Activated CD8-positive, alpha-beta memory T cell treated with anti-CD3 and anti-CD28 coated beads, Interleukin-2, amount 50 U/mL, for 48 hours (primary cell): ENCODE measurements around the gene SNX32.
"Not testable (repeated sequence)": the region's sequence is repeated elsewhere in the genome, so short reads cannot be mapped to it uniquely, and the experiment has no call there.

Source experiments
- DNase-seq: peaks from one replicate; pipeline ENCODE4 v3.0.0-alpha.2; 2020

The SNX32 gene

DNA sequence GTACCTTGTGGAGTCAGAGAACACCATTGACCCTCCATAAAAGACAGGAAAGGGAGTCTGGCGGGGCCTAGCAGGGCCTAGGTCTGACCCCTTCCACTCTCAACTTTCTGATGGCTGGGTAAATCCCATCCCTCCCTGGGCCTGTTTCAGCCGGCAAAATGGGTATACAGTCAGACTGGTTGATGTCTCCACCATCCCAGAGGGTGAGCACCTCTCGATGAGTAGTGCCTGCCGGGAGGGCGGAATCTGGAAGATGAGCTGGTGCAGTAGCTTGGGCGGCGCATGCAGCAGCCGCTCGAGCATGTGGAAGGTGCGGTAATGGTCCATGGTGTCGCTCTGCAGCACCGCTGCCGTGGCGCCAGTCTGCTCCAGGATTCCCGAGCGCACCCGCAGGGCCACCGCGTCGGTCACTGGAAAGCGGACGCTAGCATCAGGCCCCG lies 54.0 kb downstream of the SNX32 start:
- no peak for DNase-seq

- peak; percentile 97 for DNase-seq
Observed at GRCh38 chr11:65888163-65888814, 54.5 kb downstream of the SNX32 start, which contains the start of gene FIBP. Gene FIBP, minus strand, starts transcription at chr11:65888471. Its CDS starts 53 bp downstream, at chr11:65888418.

DNA sequence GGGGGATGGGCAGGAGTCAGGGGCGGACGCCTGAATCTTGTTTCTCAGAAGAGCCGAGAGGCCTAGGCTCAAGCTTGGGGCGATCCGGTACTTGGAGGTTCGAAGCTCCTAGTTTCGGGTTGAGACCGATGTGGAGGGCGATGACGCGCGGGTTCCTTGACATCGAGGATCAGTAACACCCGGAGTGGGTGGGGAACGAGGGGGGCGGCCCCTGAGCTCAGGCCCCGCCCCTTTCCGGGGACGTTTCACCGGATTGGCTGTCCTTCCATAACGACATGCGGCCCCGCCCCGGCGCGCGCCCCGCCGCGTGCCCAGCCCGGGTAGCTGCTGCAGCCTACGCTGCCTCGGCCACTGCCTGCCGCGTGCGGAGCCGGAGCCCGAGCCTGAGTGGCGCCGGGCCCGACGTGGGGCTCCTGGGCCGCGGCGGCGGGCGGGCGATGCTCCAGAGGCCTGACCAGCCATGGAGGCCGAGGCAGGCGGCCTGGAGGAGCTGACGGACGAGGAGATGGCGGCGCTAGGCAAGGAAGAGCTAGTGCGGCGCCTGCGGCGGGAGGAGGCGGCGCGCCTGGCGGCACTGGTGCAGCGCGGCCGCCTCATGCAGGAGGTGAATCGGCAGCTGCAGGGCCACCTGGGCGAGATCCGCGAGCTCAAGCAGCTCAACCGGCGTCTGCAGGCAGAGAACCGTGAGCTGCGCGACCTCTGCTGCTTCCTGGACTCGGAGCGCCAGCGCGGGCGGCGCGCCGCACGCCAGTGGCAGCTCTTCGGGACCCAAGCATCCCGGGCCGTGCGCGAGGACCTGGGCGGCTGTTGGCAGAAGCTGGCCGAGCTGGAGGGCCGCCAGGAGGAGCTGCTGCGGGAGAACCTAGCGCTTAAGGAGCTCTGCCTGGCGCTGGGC lies 56.8 kb downstream of the SNX32 start, which contains the start of gene CCDC85B:
Gene CCDC85B, plus strand, starts transcription at position 350 of the 895 bp plus-strand sequence. Its CDS starts 111 bp downstream, at position 461.
- DNase-seq = peak; percentile 99

- DNase-seq = peak; percentile 82
Observed at GRCh38 chr11:65891219-65892136, 57.7 kb downstream of the SNX32 start.

- DNase-seq = not testable (repeated sequence)
Observed at GRCh38 chr11:65892137-65892540, 58.4 kb downstream of the SNX32 start.

DNA sequence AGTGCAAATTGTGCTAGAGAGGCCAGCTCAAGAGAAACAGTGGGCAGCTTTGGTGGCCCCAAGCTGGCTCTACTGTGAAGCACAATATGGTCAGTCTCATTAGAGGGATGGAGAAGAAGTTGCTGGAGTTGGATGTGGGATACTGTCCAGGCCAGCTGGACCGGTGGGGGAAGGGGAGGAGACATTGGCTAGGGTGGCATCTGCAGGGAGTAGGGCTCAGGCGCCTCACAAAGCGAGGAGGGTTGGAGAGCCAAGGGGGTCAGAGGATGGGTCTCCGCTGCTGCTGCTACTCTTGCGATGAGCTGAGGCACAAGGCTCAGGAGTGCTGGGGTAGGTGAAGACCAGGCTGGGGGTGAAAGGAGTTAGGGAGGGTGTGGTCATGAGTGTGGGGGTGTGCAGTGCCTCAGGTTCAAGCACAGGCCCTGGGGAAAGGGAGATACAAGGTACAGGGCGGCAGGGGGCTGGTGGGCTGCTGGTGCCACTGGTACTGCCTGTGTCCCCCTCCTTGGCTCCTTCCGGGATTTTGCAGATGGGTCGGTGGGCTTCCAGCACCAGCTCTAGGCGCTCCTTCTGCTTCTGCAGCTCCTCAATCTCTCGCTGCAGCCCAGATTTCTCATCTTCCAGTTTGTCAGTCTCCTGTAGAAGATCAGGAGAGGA lies 59.0 kb downstream of the SNX32 start:
- no peak for DNase-seq

DNA sequence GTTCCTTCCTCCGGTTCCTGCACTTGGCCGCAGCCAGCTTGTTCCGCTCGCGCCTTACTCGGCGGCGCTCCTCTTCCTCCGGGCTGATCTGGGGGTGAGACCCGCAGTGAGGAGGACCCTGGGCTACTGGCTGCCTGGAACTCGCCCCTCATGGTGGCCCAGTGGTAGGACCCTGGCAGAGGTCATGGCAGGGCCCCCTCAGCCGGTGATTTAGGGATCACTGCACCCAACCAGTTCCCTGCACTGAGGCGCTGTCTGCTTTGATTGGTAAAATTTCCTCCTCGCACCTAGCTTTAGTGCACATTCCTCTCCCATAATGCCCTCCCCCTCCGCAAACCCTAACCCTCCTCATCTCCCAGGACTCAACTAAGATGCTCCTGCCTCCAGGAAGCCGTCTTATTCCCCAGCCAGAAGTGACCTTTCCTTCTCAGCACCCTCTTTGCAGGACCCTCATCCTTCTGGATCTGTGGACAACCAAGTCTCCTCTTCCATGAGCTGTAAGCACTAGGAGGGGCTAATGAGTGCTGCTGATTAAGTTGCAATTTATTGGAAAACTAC lies 60.4 kb downstream of the SNX32 start:
- peak; percentile 76 for DNase-seq

DNA sequence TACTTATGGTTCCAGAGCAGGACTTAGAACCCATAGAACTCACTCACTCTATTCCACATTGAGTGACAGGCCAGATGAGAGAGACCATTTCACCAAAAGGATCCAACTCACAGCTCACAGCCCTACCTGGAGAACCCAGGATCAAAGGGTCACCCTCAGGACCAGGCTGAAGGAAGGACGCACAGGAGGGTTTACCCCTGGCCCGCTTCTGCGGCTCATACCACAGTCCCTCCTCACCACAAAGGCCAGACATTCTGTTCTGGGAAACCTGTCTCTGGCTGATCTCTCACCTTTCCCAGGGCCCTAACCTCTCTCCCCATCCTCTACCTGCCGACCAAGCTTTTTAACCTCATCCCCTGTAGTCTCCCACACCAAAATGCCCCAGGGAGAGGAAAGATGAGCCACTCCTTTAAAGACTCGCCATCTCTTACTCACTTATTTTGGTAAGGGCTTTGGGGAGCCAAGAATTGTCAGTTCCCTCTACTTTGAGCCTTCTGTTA lies 61.8 kb downstream of the SNX32 start:
- no peak for DNase-seq

GRCh38 chr11:65896034-65896999 lies 62.6 kb downstream of the SNX32 start:
- DNase-seq = no peak

DNA sequence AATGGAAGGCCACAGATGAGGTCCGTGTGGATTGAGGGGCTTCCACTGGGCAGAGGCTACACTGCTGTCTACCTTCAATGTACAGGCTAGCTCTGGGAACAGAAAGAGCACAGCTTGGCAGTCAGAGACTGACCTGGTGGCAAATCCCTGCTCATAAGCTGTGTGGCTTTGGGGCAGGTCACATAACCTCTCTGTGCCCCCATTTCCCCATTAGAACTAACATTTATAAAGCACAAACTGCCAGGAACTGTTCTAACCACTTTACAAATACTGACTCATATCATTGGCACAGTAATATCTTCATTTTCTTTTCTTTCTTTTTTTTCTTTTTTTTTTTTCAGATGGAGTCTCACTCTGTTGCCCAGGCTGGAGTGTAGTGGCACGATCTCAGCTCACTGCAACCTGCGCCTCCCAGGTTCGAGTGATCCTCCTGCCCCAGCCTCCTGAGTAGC lies 63.3 kb downstream of the SNX32 start:
- no peak for DNase-seq

DNA sequence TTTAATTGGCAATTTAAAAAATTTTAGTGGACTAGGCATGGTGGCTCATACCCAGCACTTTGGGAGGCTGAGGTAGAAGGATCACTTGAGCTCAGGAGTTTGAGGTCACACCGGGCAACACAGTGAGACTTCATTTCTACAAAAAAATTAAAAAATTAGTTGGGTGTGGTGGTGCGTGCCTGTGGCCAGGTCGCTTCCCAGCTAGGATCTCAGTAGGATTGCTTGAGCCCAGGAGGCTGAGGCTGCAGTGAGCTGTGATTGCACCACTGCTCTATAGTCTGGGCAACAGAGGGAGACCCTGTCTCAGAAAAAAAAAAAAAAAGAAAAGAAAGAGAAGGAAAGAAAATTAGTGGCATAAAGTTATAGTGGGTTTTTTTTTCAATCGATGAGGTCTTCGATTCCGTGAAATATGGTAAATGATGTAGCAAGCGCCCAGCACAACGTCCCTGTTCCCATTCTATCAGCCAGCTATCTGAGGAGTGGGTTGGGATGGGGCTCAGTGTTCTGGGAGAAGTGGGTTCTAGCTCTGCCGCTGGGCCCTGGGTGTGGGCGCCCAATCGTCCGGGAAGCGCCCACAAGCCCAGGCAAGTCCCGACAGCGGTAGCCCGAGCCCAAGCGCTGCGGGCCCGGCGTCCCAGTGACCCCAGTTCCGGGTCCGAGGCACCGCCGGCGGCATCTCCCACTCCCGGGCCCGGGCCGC lies 65.0 kb downstream of the SNX32 start:
- DNase-seq = no peak

DNA sequence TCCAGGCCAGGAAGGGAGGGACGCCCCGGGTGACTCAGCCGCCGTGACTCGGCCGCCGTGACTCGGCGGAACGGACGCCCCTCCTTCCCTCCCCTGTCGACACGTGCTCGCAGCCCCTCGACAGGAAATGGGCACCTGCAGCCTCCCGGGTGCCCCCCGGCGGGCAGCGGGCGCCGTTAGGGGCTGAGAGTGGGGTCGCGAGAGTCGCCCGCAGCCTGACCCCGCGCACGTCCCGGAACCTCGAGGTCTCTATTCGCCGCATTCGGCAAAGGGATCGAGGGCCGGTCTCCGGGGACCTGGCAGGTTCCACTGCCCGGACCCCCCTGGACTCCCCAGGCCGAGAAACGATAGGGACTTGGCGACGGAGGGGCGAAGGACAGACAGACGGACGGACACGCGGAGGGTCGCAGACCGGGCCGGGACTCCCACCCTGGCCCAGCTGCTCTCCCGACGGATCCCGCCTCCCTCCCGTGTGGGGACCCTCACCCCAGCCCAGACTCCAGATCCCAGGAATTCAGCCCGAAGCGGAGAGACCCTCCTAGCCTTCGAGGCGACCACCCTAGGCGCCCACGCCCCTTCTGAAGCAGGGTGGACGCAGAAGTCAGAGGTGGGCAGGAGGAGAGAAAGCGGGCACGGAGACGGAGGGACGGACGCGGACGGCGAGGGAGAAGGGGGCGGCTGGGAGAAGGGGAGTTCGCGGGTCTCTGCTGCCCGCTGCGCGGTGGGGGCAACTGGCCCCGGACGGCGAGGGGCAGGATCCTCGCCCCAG lies 65.8 kb downstream of the SNX32 start:
- peak; percentile 89 for DNase-seq

- peak; percentile 97 for DNase-seq
Observed at GRCh38 chr11:65900125-65900898, 66.5 kb downstream of the SNX32 start, which contains the start of gene FOSL1. Gene FOSL1, minus strand, starts transcription at chr11:65900388. Its CDS starts 49 bp downstream, at chr11:65900339.

- no peak for DNase-seq
Observed at GRCh38 chr11:65900899-65901180, 67.1 kb downstream of the SNX32 start.

DNA sequence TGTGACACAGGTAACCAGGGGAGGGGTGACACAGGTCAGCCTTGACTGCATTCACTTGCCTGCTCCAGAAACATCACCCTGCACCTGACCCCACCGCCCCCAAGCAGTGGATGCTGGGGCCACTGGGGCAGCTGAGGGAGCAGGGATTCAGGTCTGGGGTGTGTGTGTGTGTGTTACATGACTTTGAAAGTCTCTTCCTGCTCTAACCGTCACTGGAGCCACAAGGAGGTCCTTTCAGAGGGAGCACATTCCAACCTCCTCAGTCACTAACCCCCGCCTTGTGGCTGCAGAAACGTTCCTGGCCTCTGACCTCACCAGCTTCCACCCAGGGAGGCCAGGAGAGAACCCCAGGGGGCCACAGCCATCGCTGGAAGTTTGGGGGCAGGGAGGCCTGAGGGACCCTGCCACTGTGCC lies 69.3 kb downstream of the SNX32 start:
- no peak for DNase-seq
